GM12878 (cell line): ENCODE measurements around the gene HID1. TPM values are rescaled to one million over a fixed set of nuclear protein-coding genes. Genes with fewer than 3 reads are reported as not detected.

Experiments used
- ATAC-seq: fragments of 200-7000 bp; cut with Tn5 transposase; 3 replicates; pipeline ENCODE4 v1.9.1; 2020; ENCODE audit warnings: mild to moderate bottlenecking, moderate library complexity
- BruUV-seq: library from RNA; stranded (reverse); fragments of 400-500 nt; replicated peaks from 2 replicates; lab custom pipeline; 2021; lab: Mats Ljungman, UMichigan
- CTCF ChIA-PET: fragments of 300-600 bp; sonication (Branson Sonifier 250); formaldehyde crosslinking; extraction: SDS; loops from one replicate; lab custom pipeline; 2021; ENCODE audit warnings: inconsistent platforms; lab: Yijun Ruan, JAX
- POLR2A ChIA-PET: fragments of 350-600 bp; formaldehyde crosslinking; extraction: SDS; loops from one replicate; lab custom pipeline; 2021; ENCODE audit warnings: inconsistent platforms; lab: Charles Lee
- RAD21 ChIA-PET: fragments of 300-600 bp; sonication (Branson Sonifier 250); formaldehyde crosslinking; loops from one replicate; lab custom pipeline; 2023; ENCODE audit warnings: antibody characterized with exemption; ENCODE audit not compliant: unreplicated experiment; lab: Charles Lee
- SMC1A ChIA-PET: fragments of 300-600 bp; sonication (Branson Sonifier 250); formaldehyde crosslinking; loops from one replicate; lab custom pipeline; 2023; ENCODE audit not compliant: unreplicated experiment, uncharacterized antibody; lab: Charles Lee
- DNase-seq: peaks from one replicate; pipeline ENCODE4 v3.0.0-alpha.2; 2011; ENCODE audit warnings: low read depth, low spot score
- FAIRE-seq: peaks from 3 replicates; lab custom pipeline; 2011; peaks lifted over from hg19 to GRCh38; lab: Jason Lieb, UNC
- H2AFZ ChIP-seq: 2 replicates; pipeline ENCODE4 v1.6.0; 2011; ENCODE audit warnings: low read depth, low read length, control low read depth; ENCODE audit not compliant: control insufficient read depth
- H3K27ac ChIP-seq: 2 replicates; pipeline ENCODE4 v1.5.1; 2011; ENCODE audit warnings: control low read depth; ENCODE audit not compliant: control insufficient read depth, insufficient read depth
- H3K27me3 ChIP-seq, 2 experiments: replicated peaks in 1 of 2; 2 replicates each; pipeline versions ENCODE4 v1.6.0 to v1.6.1; 2011; ENCODE audit warnings: low read length in 1 of 2; ENCODE audit not compliant: control insufficient read depth in 2 of 2, insufficient read depth in 2 of 2
- H3K36me3 ChIP-seq, 2 experiments: 2 replicates each; pipeline ENCODE4 v1.5.1; 2011; ENCODE audit warnings: low read length in 1 of 2; ENCODE audit not compliant: control insufficient read depth in 2 of 2, insufficient read depth in 2 of 2
- H3K4me1 ChIP-seq: 2 replicates; pipeline ENCODE4 v1.6.1; 2011; ENCODE audit warnings: mild to moderate bottlenecking, low read length, moderate library complexity, mixed read lengths; ENCODE audit not compliant: control insufficient read depth, insufficient read depth
- H3K4me2 ChIP-seq: 2 replicates; pipeline ENCODE4 v1.6.0; 2011; ENCODE audit warnings: control low read depth; ENCODE audit not compliant: control insufficient read depth, insufficient read depth
- H3K4me3 ChIP-seq: fragments of 200-600 bp; sonication (generic); 2 replicates; pipeline ENCODE4 v1.5.1; 2016
- H3K79me2 ChIP-seq: 2 replicates; pipeline ENCODE4 v1.6.0; 2011; ENCODE audit warnings: low read length; ENCODE audit not compliant: control insufficient read depth, insufficient read depth
- H3K9ac ChIP-seq: 2 replicates; pipeline ENCODE4 v1.8.0; 2011; ENCODE audit warnings: low read length, control low read depth, mixed read lengths; ENCODE audit not compliant: control insufficient read depth, insufficient read depth
- H3K9me3 ChIP-seq: replicated peaks from 3 replicates; pipeline ENCODE4 v1.5.1; 2011; ENCODE audit warnings: mild to moderate bottlenecking, low read length; ENCODE audit not compliant: control insufficient read depth, insufficient read depth
- H4K20me1 ChIP-seq: 2 replicates; pipeline ENCODE4 v1.6.0; 2011; ENCODE audit not compliant: control insufficient read depth, insufficient read depth
- CREM ChIP-seq: IDR thresholded peaks from 2 replicates; pipeline ENCODE4 v1.6.1; 2014; ENCODE audit warnings: antibody characterized with exemption, low read depth
- CTCF ChIP-seq, 3 experiments: IDR thresholded peaks in 2 of 3; conservative IDR thresholded peaks in 1 of 3; 2 replicates each; pipeline ENCODE4 v1.5.1; 2011; ENCODE audit warnings: low read depth in 3 of 3, low read length in 3 of 3, mild to moderate bottlenecking in 3 of 3, control low read depth in 2 of 3, moderate library complexity in 2 of 3, inconsistent platforms in 1 of 3, mixed read lengths in 1 of 3; ENCODE audit not compliant: control insufficient read depth in 2 of 3, insufficient read depth in 1 of 3; ENCODE audit errors: extremely low read depth in 1 of 3
- DPF2 ChIP-seq: fragments of 450-650 bp; IDR thresholded peaks from 2 replicates; pipeline ENCODE4 v1.6.1; 2017; ENCODE audit warnings: mild to moderate bottlenecking
- ELK1 ChIP-seq: IDR thresholded peaks from 2 replicates; pipeline ENCODE4 v1.6.1; 2012; ENCODE audit warnings: low read depth, low read length, improper control_type of control experiment
- ETV6 ChIP-seq, 2 experiments: fragments of 450-650 bp in 1 of 2; IDR thresholded peaks in 1 of 2; conservative IDR thresholded peaks in 1 of 2; 2 replicates each; pipeline ENCODE4 v1.6.1; 2014; ENCODE audit warnings: antibody characterized with exemption in 1 of 2, borderline replicate concordance in 1 of 2, low read depth in 1 of 2, mild to moderate bottlenecking in 1 of 2, moderate library complexity in 1 of 2
- MTA3 ChIP-seq: IDR thresholded peaks from 2 replicates; pipeline ENCODE4 v1.6.1; 2012; ENCODE audit warnings: low read length, inconsistent platforms, borderline replicate concordance
- NBN ChIP-seq: fragments of 450-650 bp; IDR thresholded peaks from 2 replicates; pipeline ENCODE4 v1.6.1; 2016
- NFYA ChIP-seq: IDR thresholded peaks from 2 replicates; pipeline ENCODE4 v1.6.1; 2011; ENCODE audit warnings: low read depth, mild to moderate bottlenecking, low read length, improper control_type of control experiment, borderline replicate concordance
- POLR2A ChIP-seq: IDR thresholded peaks from 2 replicates; pipeline ENCODE4 v1.6.1; 2011; ENCODE audit warnings: low read depth, mild to moderate bottlenecking, low read length
- SREBF1 ChIP-seq: IDR thresholded peaks from 2 replicates; pipeline ENCODE4 v1.6.1; 2012; ENCODE audit warnings: mild to moderate bottlenecking, low read length
- WGBS: methylation state at CpG from one replicate; pipeline ENCODE4 v1.1.6; 2016; ENCODE audit warnings: low lambda C conversion rate; ENCODE audit not compliant: insufficient replicate concordance, insufficient coverage; ENCODE audit errors: missing lambda C conversion rate; 5-methylcytosine and 5-hydroxymethylcytosine counted together
- in situ Hi-C: fragments of 300-500 bp; cut with MboI; formaldehyde crosslinking; loops from 9 replicates; pipeline ENCODE4 v1.14.3; 2018; ENCODE audit warnings: mixed read lengths
- intact Hi-C: fragments of 100-400 bp; cut with micrococcal nuclease; formaldehyde crosslinking; loops from one replicate; pipeline ENCODE4 v1.14.2; 2022; ENCODE audit not compliant: unreplicated experiment
- polyA plus RNA-seq, 11 experiments: library from polyadenylated mRNA; depleted of rRNA in 4 of 11; unstranded in 6 of 11; stranded (reverse) in 5 of 11; fragments of >200 nt; fragmentation: Nextera tagmentation in 4 of 11; fragmentation: Illumina TruSeq in 1 of 11; extraction: Ambion mirVana in 4 of 11; extraction: Trizol in 1 of 11; gene quantifications; 1 replicate in 1 of 11; 2 replicates in 10 of 11; pipeline versions ENCODE4 v1.2.1 to v1.2.3, GENCODE V29; 2011 to 2016; ENCODE audit warnings: inconsistent platforms in 2 of 11, missing spikeins in 2 of 11, low read depth in 1 of 11
- total RNA-seq, 4 experiments: library from RNA; depleted of rRNA in 3 of 4; stranded (reverse); fragments of >200 nt in 3 of 4; fragmentation: Illumina TruSeq in 1 of 4; extraction: Trizol in 1 of 4; gene quantifications; 2 replicates each; pipeline versions ENCODE4 v1.2.1 to v1.2.3, GENCODE V29; 2013 to 2021

The HID1 gene
- total and polyA plus RNA-seq, 10 of the 15 experiments (the other 5 are each of a cell fraction or from before 2014, with no cell fraction given), result 0.04 to 0.77 (median 0.32) TPM; not detected in 2

GRCh38 chr17:74951680-74952421, 20.7 kb downstream of the HID1 start:
- no TSS peak for BruUV-seq
- H2AFZ ChIP-seq, result no peak overlapping the region
- in situ Hi-C loops (no loop called here), intact Hi-C loops (no loop called here)
- no peaks in the 10 kb centered on the region; the same call in 2 of the 3 replicates for H3K9me3 ChIP-seq
- H3K4me2 ChIP-seq, result no peak overlapping the region
- 70% methylated on average over 22 of the region's 32 CpGs for WGBS
- ChIA-PET SMC1A (interaction anchor here (0.6 to 1.0 kb wide), 2 partner anchors 149 to 175 kb away, joined by 3 read pairs; partner anchors contain the start of gene NAT9), RAD21 (interaction anchor here (1.3 kb wide), 1 partner anchor 9 kb away, joined by 4 read pairs; no protein-coding TSS in a partner anchor), CTCF (interaction anchor here (3.5 to 13.8 kb wide), 2 partner anchors 10 to 28 kb away, joined by 19 to 274 read pairs; partner anchors contain the start of genes OTOP2 and USH1G), POLR2A (no interaction called here)
- no peaks in the 10 kb centered on the region for H3K4me1 ChIP-seq
- no peak overlapping the region for H3K9ac ChIP-seq
- DNase-seq (no peak), FAIRE-seq (no peak), ATAC-seq (no peak)
- no peaks in the 10 kb centered on the region for H4K20me1 ChIP-seq
- no peaks in the 10 kb centered on the region for H3K27me3 ChIP-seq
- no peak overlapping the region for H3K27ac ChIP-seq
- no peaks in the 10 kb centered on the region for H3K36me3 ChIP-seq
- H3K4me3 ChIP-seq, result no peak overlapping the region
- H3K79me2 ChIP-seq, result no peaks in the 10 kb centered on the region
- TF ChIP-seq DPF2, result no peak
- no peak for TF ChIP-seq CREM
- TF ChIP-seq NBN, result no peak
- no peak for TF ChIP-seq MTA3
- TF ChIP-seq NFYA, result no peak
- no peak for TF ChIP-seq POLR2A
- TF ChIP-seq ELK1, result no peak
- TF ChIP-seq SREBF1, result no peak
- no peak for TF ChIP-seq CTCF (IDR thresholded peaks at IDR 0.05 in 2 of 3, conservative IDR thresholded peaks at IDR 0.05 in 1 of 3; ENCODE audit: control insufficient read depth in 2 of 3, extremely low read depth in 1 of 3, insufficient read depth in 1 of 3, low read depth in 3 of 3, low read length in 3 of 3)
- no peak for TF ChIP-seq ETV6 (conservative IDR thresholded peaks at IDR 0.05 in 1 of 2, IDR thresholded peaks at IDR 0.05 in 1 of 2; ENCODE audit: borderline replicate concordance in 1 of 2, low read depth in 1 of 2)
